Left ventricle myocardium inferior (tissue), 1 donor: ENCODE measurements around the gene HOXA4. TPM values are rescaled to one million over a fixed set of nuclear protein-coding genes. Genes with fewer than 3 reads are reported as not detected.

Experiments used
- DNase-seq: peaks from one replicate; pipeline ENCODE4 v3.0.0-alpha.2; 2020
- H3K27ac ChIP-seq: fragments of 200-600 bp; replicated peaks from 2 replicates; pipeline ENCODE4 v1.8.0; 2021
- H3K27me3 ChIP-seq: fragments of 200-600 bp; 2 replicates; pipeline ENCODE4 v1.8.0; 2021; ENCODE audit warnings: low read depth
- H3K36me3 ChIP-seq: fragments of 200-600 bp; 2 replicates; pipeline ENCODE4 v1.8.0; 2021
- H3K4me1 ChIP-seq: fragments of 200-600 bp; 2 replicates; pipeline ENCODE4 v1.8.0; 2021
- H3K4me3 ChIP-seq: fragments of 200-600 bp; 2 replicates; pipeline ENCODE4 v1.8.0; 2021; ENCODE audit warnings: mild to moderate bottlenecking, moderate library complexity
- H3K9me3 ChIP-seq: fragments of 200-600 bp; replicated peaks from 2 replicates; pipeline ENCODE4 v1.8.0; 2021
- intact Hi-C: fragments of 100-400 bp; cut with micrococcal nuclease; formaldehyde crosslinking; loops from one replicate; pipeline ENCODE4 v1.11.0; 2022
- total RNA-seq: library from RNA; stranded (reverse); fragmentation: NEBNext Ultra II Directional; extraction: Animal tissue kit (Norgen Biotek cat#: 25700); gene quantifications from one replicate; pipeline ENCODE4 v1.2.1, GENCODE V29; 2021
- TF ChIP-seq, protein P1 (sequence below): fragments of 200-600 bp; IDR thresholded peaks from 2 replicates; pipeline ENCODE4 v1.8.0; 2021; ENCODE audit warnings: antibody characterized with exemption, mild to moderate bottlenecking, borderline replicate concordance
- donor health status: DM: no; HTN: yes; CAD: no; lungs with severe emphysema.

Gene HOXA4
- total RNA-seq, 1 donor from 2014 or later = not detected

DNA sequence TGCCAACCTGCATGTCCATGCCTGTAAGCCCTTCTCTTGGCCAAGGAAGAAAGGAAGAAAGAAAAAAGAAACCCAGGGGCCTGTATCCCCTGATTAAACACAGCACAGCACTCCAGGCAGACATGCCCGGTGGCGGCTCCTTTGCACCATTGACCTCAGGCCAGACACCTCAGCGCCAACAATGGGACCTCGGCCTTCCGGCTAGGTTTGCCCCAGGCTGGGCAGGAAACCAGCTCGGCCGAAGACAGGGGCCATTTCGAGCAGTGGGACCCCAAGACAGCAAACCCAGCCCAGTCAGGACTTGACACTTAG, 40.7 kb upstream of the HOXA4 start:
- H3K9me3 ChIP-seq = no peaks in the 10 kb centered on the region
- TF ChIP-seq, protein P1, sequence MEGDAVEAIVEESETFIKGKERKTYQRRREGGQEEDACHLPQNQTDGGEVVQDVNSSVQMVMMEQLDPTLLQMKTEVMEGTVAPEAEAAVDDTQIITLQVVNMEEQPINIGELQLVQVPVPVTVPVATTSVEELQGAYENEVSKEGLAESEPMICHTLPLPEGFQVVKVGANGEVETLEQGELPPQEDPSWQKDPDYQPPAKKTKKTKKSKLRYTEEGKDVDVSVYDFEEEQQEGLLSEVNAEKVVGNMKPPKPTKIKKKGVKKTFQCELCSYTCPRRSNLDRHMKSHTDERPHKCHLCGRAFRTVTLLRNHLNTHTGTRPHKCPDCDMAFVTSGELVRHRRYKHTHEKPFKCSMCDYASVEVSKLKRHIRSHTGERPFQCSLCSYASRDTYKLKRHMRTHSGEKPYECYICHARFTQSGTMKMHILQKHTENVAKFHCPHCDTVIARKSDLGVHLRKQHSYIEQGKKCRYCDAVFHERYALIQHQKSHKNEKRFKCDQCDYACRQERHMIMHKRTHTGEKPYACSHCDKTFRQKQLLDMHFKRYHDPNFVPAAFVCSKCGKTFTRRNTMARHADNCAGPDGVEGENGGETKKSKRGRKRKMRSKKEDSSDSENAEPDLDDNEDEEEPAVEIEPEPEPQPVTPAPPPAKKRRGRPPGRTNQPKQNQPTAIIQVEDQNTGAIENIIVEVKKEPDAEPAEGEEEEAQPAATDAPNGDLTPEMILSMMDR = no peak
- no peak overlapping the region for H3K4me3 ChIP-seq
- peaks cover 100% of the 10 kb centered on the region for H3K27me3 ChIP-seq
- no peaks in the 10 kb centered on the region for H3K36me3 ChIP-seq
- H3K4me1 ChIP-seq = peaks cover 45% of the 10 kb centered on the region
- H3K27ac ChIP-seq = no peak overlapping the region
- intact Hi-C loops = no loop called here
- no peak for DNase-seq

DNA sequence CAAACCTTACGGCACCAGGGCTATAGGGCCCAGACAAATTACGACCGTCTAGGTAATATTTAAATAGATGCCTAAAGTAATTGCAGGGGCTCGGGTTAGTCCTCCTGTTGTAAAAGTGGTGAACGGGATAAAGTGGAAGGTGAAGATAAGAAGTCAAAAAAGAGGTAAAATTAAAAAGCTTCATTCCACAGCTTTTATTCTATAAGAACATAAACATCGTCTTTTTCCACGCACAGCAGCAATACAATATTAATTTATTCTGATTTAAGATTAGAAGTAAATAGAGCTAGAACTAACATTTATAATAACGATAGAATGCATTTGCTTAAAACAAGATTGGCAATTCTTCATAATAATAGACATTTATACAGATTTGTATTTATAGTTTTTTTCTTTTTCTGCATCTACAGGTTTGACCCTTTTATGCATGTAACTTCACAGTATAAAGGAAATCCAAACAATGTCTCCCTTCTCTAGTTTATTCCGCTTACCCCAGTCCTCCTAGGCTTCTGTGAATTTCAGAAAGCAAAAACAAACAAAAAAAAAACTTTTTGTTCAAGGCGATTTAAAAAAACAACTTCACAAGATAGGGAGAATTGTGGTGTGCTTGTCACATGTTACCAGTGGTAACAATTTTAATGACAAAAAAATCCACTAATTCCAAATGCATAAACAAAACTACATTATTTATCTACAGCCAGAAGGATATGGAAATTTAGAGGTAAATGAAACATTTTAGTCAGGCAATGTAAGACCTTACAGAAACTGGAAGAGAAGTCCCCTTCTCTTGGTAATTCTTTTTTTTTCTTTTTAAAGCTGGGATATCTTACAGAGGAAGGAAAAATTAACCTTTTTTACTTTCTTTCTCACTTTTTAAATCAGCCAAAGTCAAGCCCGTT, 40.1 kb upstream of the HOXA4 start:
- TF ChIP-seq, protein P1 = no peak
- Histone ChIP-seq H3K27me3 (peaks cover 100% of the 10 kb centered on the region), H3K27ac (no peak overlapping the region)

DNA sequence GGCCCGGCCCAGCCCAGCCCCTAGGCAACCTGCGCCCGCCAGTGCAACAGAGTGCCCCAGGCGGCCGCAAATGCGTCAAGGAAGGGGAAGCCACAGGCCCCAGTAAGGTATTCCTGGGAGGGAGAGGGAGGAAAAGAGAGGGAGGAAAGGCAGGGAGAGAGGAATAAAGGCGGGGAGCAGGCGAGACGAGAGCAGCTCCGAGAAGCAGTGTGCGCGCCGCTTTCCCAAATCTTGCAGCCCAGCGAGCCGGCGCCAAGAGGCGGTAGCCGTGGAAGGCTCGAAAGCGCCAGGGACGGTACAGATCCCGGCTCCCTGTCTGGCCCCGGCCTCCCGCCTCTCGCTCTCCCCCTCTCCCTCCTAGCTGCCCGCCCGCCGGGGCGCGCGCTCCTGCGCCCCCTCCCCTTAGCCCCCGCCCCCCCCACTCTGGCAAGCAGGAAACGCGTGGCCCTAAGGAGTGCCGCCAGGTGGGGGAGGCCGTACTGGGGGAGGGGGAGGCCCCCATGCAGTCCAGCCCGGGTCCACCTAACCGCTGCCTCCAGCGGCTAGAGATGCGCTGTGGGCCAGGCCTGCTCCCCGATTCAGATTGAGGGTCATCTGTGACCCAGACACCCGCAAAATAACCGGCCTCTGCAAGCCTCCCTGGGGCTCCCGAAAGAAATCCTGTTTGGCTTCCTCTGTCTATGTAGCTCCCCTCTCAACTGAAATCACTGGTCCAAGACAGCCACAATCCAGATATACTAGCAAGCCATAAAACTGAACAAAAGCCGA, 39.3 kb upstream of the HOXA4 start:
- Histone ChIP-seq H3K27ac (no peak overlapping the region), H3K4me3 (no peak overlapping the region), H3K36me3 (no peaks in the 10 kb centered on the region), H3K4me1 (peaks cover 59% of the 10 kb centered on the region), H3K9me3 (no peaks in the 10 kb centered on the region), H3K27me3 (peaks cover 100% of the 10 kb centered on the region)
- peak; percentile 3 for DNase-seq
- TF ChIP-seq, protein P1 = no peak
- intact Hi-C loops = no loop called here

More for the DNA sequence above, 40.1 kb upstream of the HOXA4 start:
- no peak overlapping the region for H3K4me3 ChIP-seq
- peaks cover 50% of the 10 kb centered on the region for H3K4me1 ChIP-seq
- intact Hi-C loops = no loop called here
- DNase-seq = no peak
- H3K36me3 ChIP-seq = no peaks in the 10 kb centered on the region
- no peaks in the 10 kb centered on the region for H3K9me3 ChIP-seq

DNA sequence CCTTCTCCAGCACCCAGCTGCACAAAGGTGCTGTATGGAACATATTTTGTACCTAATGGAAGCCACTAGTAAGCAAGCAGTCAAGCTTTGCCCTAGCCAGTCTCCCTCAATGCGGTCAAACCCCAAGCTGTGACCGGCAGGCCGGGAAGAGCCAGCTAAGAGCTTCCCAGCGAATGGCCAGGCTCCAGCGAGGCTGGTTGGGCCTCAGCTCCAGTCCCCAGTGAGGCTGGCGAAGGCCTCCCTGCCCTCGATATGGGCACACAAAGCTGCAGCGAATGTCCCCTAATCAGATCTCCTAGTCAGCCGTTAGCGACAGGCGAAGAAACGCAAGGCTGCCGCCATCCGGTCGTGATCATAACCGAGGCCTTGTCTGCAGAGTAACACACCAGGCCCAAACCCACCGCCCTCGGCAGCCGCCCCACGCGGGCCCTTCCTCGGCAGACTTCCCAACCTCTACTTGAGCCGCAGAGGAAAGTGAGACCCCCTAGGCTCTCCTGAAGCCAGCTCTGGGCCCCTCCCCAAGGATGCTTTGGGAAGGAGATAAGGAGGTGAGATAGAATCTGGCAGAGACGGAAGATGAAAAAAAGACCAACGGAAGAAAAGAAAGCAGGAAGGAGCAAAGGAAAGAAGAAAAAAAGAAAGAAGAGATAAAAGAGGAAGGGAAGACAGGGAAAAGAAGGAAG, 37.8 kb upstream of the HOXA4 start:
- no peaks in the 10 kb centered on the region for H3K36me3 ChIP-seq
- H3K27ac ChIP-seq = no peak overlapping the region
- TF ChIP-seq, protein P1 = no peak
- H3K27me3 ChIP-seq = peaks cover 100% of the 10 kb centered on the region
- DNase-seq = peak; percentile 7
- H3K4me3 ChIP-seq = no peak overlapping the region
- intact Hi-C loops = no loop called here
- peaks cover 53% of the 10 kb centered on the region for H3K4me1 ChIP-seq
- H3K9me3 ChIP-seq = no peaks in the 10 kb centered on the region

DNA sequence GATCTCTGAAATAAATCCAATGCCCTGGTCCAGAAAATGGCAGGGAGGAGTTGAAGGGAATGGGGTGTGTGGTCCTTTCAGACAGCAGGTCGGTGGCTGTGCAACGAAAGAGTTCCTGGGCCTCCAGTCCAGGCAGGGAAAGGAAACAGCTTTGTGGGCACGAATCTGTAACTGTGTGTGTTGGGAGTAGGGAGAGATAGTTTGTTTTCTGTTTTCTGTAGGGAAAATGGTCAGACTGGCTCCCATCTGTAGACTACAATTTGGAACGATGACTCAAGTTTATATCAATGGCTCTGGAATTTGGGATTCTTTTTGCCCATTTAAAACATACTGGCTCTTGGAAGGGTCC, 37.3 kb upstream of the HOXA4 start:
- Histone ChIP-seq H3K9me3 (no peaks in the 10 kb centered on the region), H3K4me3 (no peak overlapping the region), H3K27ac (no peak overlapping the region), H3K36me3 (no peaks in the 10 kb centered on the region), H3K4me1 (peaks cover 48% of the 10 kb centered on the region), H3K27me3 (peaks cover 100% of the 10 kb centered on the region)
- DNase-seq = no peak
- TF ChIP-seq, protein P1 = no peak
- intact Hi-C loops = no loop called here
